ENCODE data around the gene CBL.
A peak's percentile ranks its signal among the peaks of the same experiment; 100 is the strongest.
"Not testable (repeated sequence)": the region's sequence is repeated elsewhere in the genome, so short reads cannot be mapped to it uniquely, and the experiment has no call there.

Gene CBL

GRCh38 chr11:119185981-119186634 lies 20.0 kb upstream of the CBL start:
- no peak for DNase-seq

- DNase-seq: no peak
These were observed 18.8 kb upstream of the CBL start for GRCh38 chr11:119187123-119187892.

- no peak for DNase-seq
These were observed 18.1 kb upstream of the CBL start for GRCh38 chr11:119188067-119188466.

GRCh38 chr11:119188887-119189286 lies 17.3 kb upstream of the CBL start:
- DNase-seq: no peak

GRCh38 chr11:119189393-119189792 lies 16.7 kb upstream of the CBL start:
- DNase-seq: no peak

- DNase-seq: no peak
These were observed 15.6 kb upstream of the CBL start for GRCh38 chr11:119190531-119190930.

GRCh38 chr11:119191265-119191664 lies 14.9 kb upstream of the CBL start:
- not testable (repeated sequence) for DNase-seq

- no peak for DNase-seq
These were observed 14.0 kb upstream of the CBL start for GRCh38 chr11:119192111-119192510.

GRCh38 chr11:119193001-119193400 lies 13.1 kb upstream of the CBL start:
- DNase-seq: no peak

GRCh38 chr11:119193626-119194025 lies 12.5 kb upstream of the CBL start:
- no peak for DNase-seq

GRCh38 chr11:119194811-119195440 lies 11.2 kb upstream of the CBL start:
- no peak for DNase-seq

- no peak for DNase-seq
These were observed 10.5 kb upstream of the CBL start for GRCh38 chr11:119195680-119196079.

GRCh38 chr11:119196833-119197483 lies 9.2 kb upstream of the CBL start:
- peak; percentile 7 to 51 (median 46) for DNase-seq

- DNase-seq: no peak
These were observed 7.2 kb upstream of the CBL start for GRCh38 chr11:119198925-119199324.

GRCh38 chr11:119201236-119201635 lies 4.9 kb upstream of the CBL start:
- DNase-seq: not testable (repeated sequence)

GRCh38 chr11:119202554-119202953 lies 3.6 kb upstream of the CBL start:
- no peak for DNase-seq

GRCh38 chr11:119204066-119204465 lies 2.1 kb upstream of the CBL start:
- no peak for DNase-seq

GRCh38 chr11:119205080-119205479 lies 1.1 kb upstream of the CBL start:
- DNase-seq: no peak

- DNase-seq: peak in 2 of 4 experiments; percentile 26 to 40
These were observed 624 bp downstream of the CBL start for GRCh38 chr11:119206511-119207414.

- no peak for DNase-seq
These were observed 1.3 kb downstream of the CBL start for GRCh38 chr11:119207415-119207960.

GRCh38 chr11:119209186-119209585 lies 3.0 kb downstream of the CBL start:
- DNase-seq: no peak

- DNase-seq: no peak
These were observed 3.9 kb downstream of the CBL start for GRCh38 chr11:119210050-119210449.

All from activated CD4-positive, CD25-positive, alpha-beta regulatory T cell (primary cell).